K562 (cell line): ENCODE data around the gene NCDN. TPM values are rescaled to one million over a fixed set of nuclear protein-coding genes. Genes with fewer than 3 reads are reported as not detected.

ENCODE experiments used
- ATF7 ChIP-seq: fragments of 450-650 bp; IDR thresholded peaks from 2 replicates; pipeline ENCODE4 v1.7.1; 2014; ENCODE audit warnings: mild to moderate bottlenecking, moderate library complexity
- CHD4 ChIP-seq: fragments of 200-600 bp; sonication (generic); IDR thresholded peaks from 3 replicates; pipeline ENCODE4 v1.6.1; 2012; ENCODE audit warnings: low read depth, mild to moderate bottlenecking, mixed read lengths, low read length, inconsistent platforms; ENCODE audit not compliant: insufficient read depth, insufficient replicate concordance, poor library complexity, severe bottlenecking
- CREBBP ChIP-seq: IDR thresholded peaks from one replicate; pipeline ENCODE4 v1.6.1; 2012; ENCODE audit warnings: low read depth, mild to moderate bottlenecking, control low read depth, inconsistent platforms, low read length
- DMBX1 ChIP-seq: fragments of 250-450 bp; sonication (Bioruptor Pico); IDR thresholded peaks from 2 replicates; pipeline ENCODE4 v1.8.0; 2022; ENCODE audit warnings: inconsistent platforms, mild to moderate bottlenecking, moderate library complexity, borderline replicate concordance
- HNRNPL ChIP-seq: fragments of 200-400 bp; formaldehyde crosslinking; IDR thresholded peaks from 2 replicates; pipeline ENCODE4 v1.6.1; 2017; ENCODE audit warnings: low read depth, mild to moderate bottlenecking, low read length
- IRF9 ChIP-seq: fragments of 450-650 bp; IDR thresholded peaks from 2 replicates; pipeline ENCODE4 v1.6.1; 2016; ENCODE audit warnings: missing biosample characterization, missing genetic modification characterization
- KDM1A ChIP-seq, 2 experiments: fragments of 450-650 bp; IDR thresholded peaks; 2 replicates each; pipeline ENCODE4 v1.6.1; 2016; ENCODE audit warnings: mild to moderate bottlenecking in 2 of 2
- MAX ChIP-seq: sonication (generic); formaldehyde crosslinking; IDR thresholded peaks from 2 replicates; pipeline ENCODE4 v1.9.0; 2022; ENCODE audit warnings: mild to moderate bottlenecking, missing genetic modification reagents
- NBN ChIP-seq: fragments of 450-650 bp; IDR thresholded peaks from 2 replicates; pipeline ENCODE4 v1.6.1; 2016; ENCODE audit warnings: low read depth, mild to moderate bottlenecking
- SAP30 ChIP-seq: fragments of 200-600 bp; sonication (generic); IDR thresholded peaks from 2 replicates; pipeline ENCODE4 v1.6.1; 2012; ENCODE audit warnings: borderline replicate concordance, low read depth, mild to moderate bottlenecking, moderate library complexity, low read length, control low read depth, inconsistent platforms; ENCODE audit not compliant: insufficient read depth, poor library complexity, severe bottlenecking
- ZBTB9 ChIP-seq: fragments of 450-650 bp; formaldehyde crosslinking; IDR thresholded peaks from 2 replicates; pipeline ENCODE4 v1.4.0; 2020; ENCODE audit warnings: mild to moderate bottlenecking, moderate library complexity
- ZNF165 ChIP-seq: fragments of 250-450 bp; sonication (Bioruptor Pico); IDR thresholded peaks from 2 replicates; pipeline ENCODE4 v1.4.0; 2020; ENCODE audit warnings: borderline replicate concordance
- ZNF407 ChIP-seq: fragments of 450-650 bp; IDR thresholded peaks from 2 replicates; pipeline ENCODE4 v1.6.1; 2016; ENCODE audit warnings: low read depth
- ZNF589 ChIP-seq: fragments of 200-800 bp; sonication (Bioruptor generic); IDR thresholded peaks from 2 replicates; pipeline ENCODE4 v1.6.1; 2016; ENCODE audit warnings: low read depth, missing genetic modification characterization, missing compliant biosample characterization
- ZNF639 ChIP-seq, 2 experiments: fragments of 200-800 bp in 1 of 2; sonication (Bioruptor generic) in 1 of 2; sonication (generic) in 1 of 2; formaldehyde crosslinking in 1 of 2; IDR thresholded peaks in 1 of 2; conservative IDR thresholded peaks in 1 of 2; 2 replicates each; pipeline versions ENCODE4 v1.5.0 to v1.6.1; 2016 to 2020; ENCODE audit warnings: missing compliant biosample characterization in 1 of 2, missing genetic modification characterization in 1 of 2, missing genetic modification reagents in 1 of 2
- polyA plus RNA-seq, 8 experiments: library from polyadenylated mRNA; depleted of rRNA in 4 of 8; stranded (reverse) in 5 of 8; unstranded in 3 of 8; fragments of >200 nt; fragmentation: Nextera tagmentation in 2 of 8; fragmentation: Illumina TruSeq in 1 of 8; extraction: Ambion mirVana in 2 of 8; extraction: Trizol in 1 of 8; gene quantifications; 2 replicates each; pipeline versions ENCODE4 v1.2.1 to v1.2.3, GENCODE V29; 2011 to 2014; ENCODE audit warnings: inconsistent platforms in 1 of 8, missing spikeins in 1 of 8
- total RNA-seq, 7 experiments: library from RNA; depleted of rRNA in 6 of 7; stranded (reverse); fragments of >200 nt in 6 of 7; fragmentation: Illumina TruSeq in 2 of 7; extraction: Trizol in 2 of 7; gene quantifications; 2 replicates each; pipeline versions ENCODE4 v1.2.1 to v1.2.3, GENCODE V29; 2011 to 2021; ENCODE audit warnings: low replicate concordance in 1 of 7

The NCDN gene
- total and polyA plus RNA-seq, 9 of the 15 experiments (the other 6 are each of a cell fraction or from before 2014, with no cell fraction given), result 1.9 to 35.1 (median 10.7) TPM

- TF ChIP-seq CREBBP (no peak), ATF7 (no peak), IRF9 (tag) (no peak), MAX (CRISPR knock-in tag) (no peak), DMBX1 (CRISPR knock-in tag) (no peak), ZNF165 (CRISPR knock-in tag) (no peak), ZBTB9 (CRISPR knock-in tag) (no peak), NBN (no peak), SAP30 (no peak), HNRNPL (0 out of 2 replicates have a peak, but pooled peaks have one; percentile 31), ZNF407 (no peak), CHD4 (no peak), ZNF589 (CRISPR knock-in tag) (no peak), KDM1A (IDR thresholded peaks at IDR 0.05) (no peak), ZNF639 (CRISPR knock-in tag; conservative IDR thresholded peaks at IDR 0.05 in 1 of 2, IDR thresholded peaks at IDR 0.05 in 1 of 2) (no peak)
Observed at GRCh38 chr1:35568975-35569395, 11.4 kb downstream of the NCDN start (continued).
